ENCODE data around the gene ELOVL2. TPM values are rescaled to one million over a fixed set of nuclear protein-coding genes. Genes with fewer than 3 reads are reported as not detected.

ELOVL2 gene
- total RNA-seq, 1 donor from 2014 or later = 0.25 TPM

GRCh38 chr6:11065436-11066202 lies 21.5 kb upstream of the ELOVL2 start:
- no peak for TF ChIP-seq CTCF (IDR thresholded peaks at IDR 0.05)
- no peak for TF ChIP-seq POLR2A (IDR thresholded peaks at IDR 0.05)
- TF ChIP-seq POLR2AphosphoS5 (IDR thresholded peaks at IDR 0.05; ENCODE audit: insufficient read depth in 1 of 2, low read depth in 1 of 2) = no peak
- intact Hi-C loops (cut with DNase I) = loop anchor here (10.0 kb wide), 1 partner anchor 111 kb away; no protein-coding TSS in a partner anchor
- Histone ChIP-seq H3K4me1 (no peaks in the 10 kb centered on the region), H3K4me3 (no peak overlapping the region), H3K9me3 (no peaks in the 10 kb centered on the region), H3K27ac (no peak overlapping the region), H3K36me3 (no peaks in the 10 kb centered on the region), H3K27me3 (no peaks in the 10 kb centered on the region)
- DNase-seq (ENCODE audit: extremely low spot score in 2 of 2) = no peak

DNA sequence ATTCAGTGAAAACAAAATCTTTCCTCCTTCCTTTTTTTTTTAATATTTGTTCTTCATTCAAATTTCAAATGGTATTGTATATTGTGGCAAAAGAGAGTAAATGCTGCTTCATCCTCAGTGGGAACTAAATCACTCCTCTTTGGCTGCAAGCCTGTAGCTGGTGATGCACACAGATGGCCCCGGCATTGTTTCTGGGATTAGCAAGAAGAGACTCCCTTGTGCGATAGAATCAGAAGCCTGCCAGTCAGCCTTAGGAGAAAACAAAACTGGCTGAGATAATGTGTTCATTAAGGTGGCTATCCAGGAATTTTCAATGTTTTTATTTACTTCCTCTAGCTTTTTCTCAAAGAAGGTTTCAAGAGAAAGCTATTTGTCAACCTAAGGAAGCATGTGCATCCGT lies 20.7 kb upstream of the ELOVL2 start:
- H3K4me3 ChIP-seq = no peak overlapping the region
- DNase-seq (ENCODE audit: extremely low spot score in 2 of 2) = no peak
- H3K4me1 ChIP-seq = no peaks in the 10 kb centered on the region
- H3K36me3 ChIP-seq = no peaks in the 10 kb centered on the region
- H3K9me3 ChIP-seq = no peaks in the 10 kb centered on the region
- H3K27me3 ChIP-seq = no peaks in the 10 kb centered on the region
- H3K27ac ChIP-seq = no peak overlapping the region
- TF ChIP-seq POLR2AphosphoS5 (IDR thresholded peaks at IDR 0.05; ENCODE audit: insufficient read depth in 1 of 2, low read depth in 1 of 2) = no peak
- intact Hi-C loops (cut with DNase I) = loop anchor here (10.0 kb wide), 1 partner anchor 110 kb away; no protein-coding TSS in a partner anchor

GRCh38 chr6:11062715-11063114 lies 18.6 kb upstream of the ELOVL2 start:
- intact Hi-C loops (cut with DNase I) = loop anchor here (10.0 kb wide), 1 partner anchor 108 kb away; no protein-coding TSS in a partner anchor
- no peak for DNase-seq (ENCODE audit: extremely low spot score in 2 of 2)
- TF ChIP-seq POLR2A (IDR thresholded peaks at IDR 0.05) (no peak), POLR2AphosphoS5 (IDR thresholded peaks at IDR 0.05; ENCODE audit: insufficient read depth in 1 of 2, low read depth in 1 of 2) (no peak), CTCF (IDR thresholded peaks at IDR 0.05) (no peak)

DNA sequence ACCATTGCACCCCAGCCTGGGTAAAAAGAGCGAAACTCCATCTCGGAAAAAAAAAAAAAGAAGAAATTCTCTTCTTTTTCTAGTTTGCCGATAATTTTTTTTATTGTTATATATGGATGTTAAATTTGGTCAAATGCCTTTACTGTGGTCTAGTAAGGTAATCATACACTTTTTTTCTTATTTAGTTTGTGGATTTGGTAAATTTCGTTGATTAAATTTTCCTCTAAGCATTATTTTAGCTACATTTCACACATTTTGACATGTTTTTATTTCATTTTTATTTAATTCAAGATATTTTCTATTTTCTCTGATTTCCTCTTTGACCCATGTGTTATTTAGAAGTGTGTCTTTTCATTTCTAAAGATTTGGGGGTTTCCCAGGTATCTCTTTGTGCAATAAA lies 18.0 kb upstream of the ELOVL2 start:
- no peak for DNase-seq (ENCODE audit: extremely low spot score in 2 of 2)
- Histone ChIP-seq H3K4me3 (no peak overlapping the region), H3K27me3 (no peaks in the 10 kb centered on the region), H3K4me1 (no peaks in the 10 kb centered on the region), H3K36me3 (no peaks in the 10 kb centered on the region), H3K27ac (no peak overlapping the region), H3K9me3 (no peaks in the 10 kb centered on the region)
- TF ChIP-seq CTCF (IDR thresholded peaks at IDR 0.05) (no peak), POLR2AphosphoS5 (IDR thresholded peaks at IDR 0.05; ENCODE audit: insufficient read depth in 1 of 2, low read depth in 1 of 2) (no peak), POLR2A (IDR thresholded peaks at IDR 0.05) (no peak)
- intact Hi-C loops (cut with DNase I) = loop anchor here (10.0 kb wide), 1 partner anchor 107 kb away; no protein-coding TSS in a partner anchor

More at GRCh38 chr6:11062715-11063114, 18.6 kb upstream of the ELOVL2 start:
- Histone ChIP-seq H3K27me3 (no peaks in the 10 kb centered on the region), H3K4me1 (no peaks in the 10 kb centered on the region), H3K9me3 (no peaks in the 10 kb centered on the region), H3K27ac (no peak overlapping the region), H3K36me3 (no peaks in the 10 kb centered on the region), H3K4me3 (no peak overlapping the region)

- Histone ChIP-seq H3K27ac (no peak overlapping the region), H3K4me3 (no peak overlapping the region), H3K27me3 (no peaks in the 10 kb centered on the region), H3K4me1 (no peaks in the 10 kb centered on the region), H3K9me3 (no peaks in the 10 kb centered on the region), H3K36me3 (no peaks in the 10 kb centered on the region)
- intact Hi-C loops (cut with DNase I) = no loop called here
- no peak for TF ChIP-seq CTCF (IDR thresholded peaks at IDR 0.05)
- no peak for TF ChIP-seq POLR2AphosphoS5 (IDR thresholded peaks at IDR 0.05; ENCODE audit: insufficient read depth in 1 of 2, low read depth in 1 of 2)
- no peak for TF ChIP-seq POLR2A (IDR thresholded peaks at IDR 0.05)
- no peak for DNase-seq (ENCODE audit: extremely low spot score in 2 of 2)
These were observed 14.3 kb upstream of the ELOVL2 start for GRCh38 chr6:11058406-11058805.

Data from vagina (tissue), 2 donors.